ENCODE data around the gene KIF26B.
"Not testable (repeated sequence)": the region's sequence is repeated elsewhere in the genome, so short reads cannot be mapped to it uniquely, and the experiment has no call there.

The KIF26B gene

GRCh38 chr1:245401881-245402587, 247.2 kb downstream of the KIF26B start:
- no peaks in the 10 kb centered on the region for H3F3A ChIP-seq (ENCODE audit: low read depth)
- H3K9ac ChIP-seq (ENCODE audit: low read depth, low read length, poor library complexity, severe bottlenecking) = no peak overlapping the region
- H3K4me1 ChIP-seq (ENCODE audit: insufficient read depth, low read length, poor library complexity, severe bottlenecking) = no peaks in the 10 kb centered on the region
- no peaks in the 10 kb centered on the region for H3K9me2 ChIP-seq (replicated peaks; ENCODE audit: low read depth, low read length)
- no peaks in the 10 kb centered on the region for H3K36me3 ChIP-seq (ENCODE audit: insufficient read depth, low read length)
- TF ChIP-seq CTCF (conservative IDR thresholded peaks at IDR 0.05; ENCODE audit: low read length) = no peak
- no peak for TF ChIP-seq EZH2phosphoT487 (IDR thresholded peaks at IDR 0.05; ENCODE audit: borderline replicate concordance)
- H4K20me1 ChIP-seq (ENCODE audit: insufficient read depth, low read length, poor library complexity, severe bottlenecking) = no peaks in the 10 kb centered on the region
- H3K4me2 ChIP-seq (ENCODE audit: low read depth, low read length, poor library complexity, severe bottlenecking) = no peak overlapping the region
- no peaks in the 10 kb centered on the region for H3K79me2 ChIP-seq (ENCODE audit: insufficient read depth, low read length)
- H3K27me3 ChIP-seq (ENCODE audit: insufficient read depth, low read length, poor library complexity, severe bottlenecking) = peaks cover 39% of the 10 kb centered on the region
- H3K4me3 ChIP-seq (ENCODE audit: low read length, poor library complexity, severe bottlenecking) = no peak overlapping the region
- H2AFZ ChIP-seq (ENCODE audit: low read length) = no peak overlapping the region
- H3K9me3 ChIP-seq (ENCODE audit: insufficient read depth, low read depth, low read length) = no peaks in the 10 kb centered on the region

DNA sequence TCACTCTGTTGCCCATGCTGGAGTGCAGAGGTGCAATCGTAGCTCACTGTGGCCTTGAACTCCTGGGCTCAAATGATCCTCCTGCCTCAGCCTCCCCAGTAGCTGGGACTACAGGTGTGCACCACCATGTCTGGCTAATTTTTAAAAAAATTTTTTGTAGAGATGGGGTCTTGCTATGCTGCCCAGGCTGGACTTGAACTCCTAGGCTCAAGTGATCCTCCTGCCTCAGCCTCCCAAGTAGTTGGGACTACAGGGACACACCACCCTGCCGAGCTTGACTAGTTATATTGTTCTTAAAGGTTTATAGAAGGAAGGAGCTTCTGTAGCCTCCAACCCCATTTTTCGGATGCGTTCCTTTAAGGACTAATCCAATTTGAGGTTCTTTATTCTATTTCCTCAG, 248.2 kb downstream of the KIF26B start:
- H3K9me3 ChIP-seq (ENCODE audit: insufficient read depth, low read depth, low read length); H3F3A ChIP-seq (ENCODE audit: low read depth); H2AFZ ChIP-seq (ENCODE audit: low read length); H3K79me2 ChIP-seq (ENCODE audit: insufficient read depth, low read length); H4K20me1 ChIP-seq (ENCODE audit: insufficient read depth, low read length, poor library complexity, severe bottlenecking); H3K4me3 ChIP-seq (ENCODE audit: low read length, poor library complexity, severe bottlenecking); H3K4me2 ChIP-seq (ENCODE audit: low read depth, low read length, poor library complexity, severe bottlenecking); H3K9me2 ChIP-seq (replicated peaks; ENCODE audit: low read depth, low read length); H3K4me1 ChIP-seq (ENCODE audit: insufficient read depth, low read length, poor library complexity, severe bottlenecking); H3K9ac ChIP-seq (ENCODE audit: low read depth, low read length, poor library complexity, severe bottlenecking); H3K36me3 ChIP-seq (ENCODE audit: insufficient read depth, low read length): not testable (repeated sequence)
- peaks cover 34% of the 10 kb centered on the region for H3K27me3 ChIP-seq (ENCODE audit: insufficient read depth, low read length, poor library complexity, severe bottlenecking)

GRCh38 chr1:245404527-245404926, 249.7 kb downstream of the KIF26B start:
- Histone ChIP-seq H3K9me2 (replicated peaks; ENCODE audit: low read depth, low read length) (no peaks in the 10 kb centered on the region), H3K9ac (ENCODE audit: low read depth, low read length, poor library complexity, severe bottlenecking) (no peak overlapping the region), H3K79me2 (ENCODE audit: insufficient read depth, low read length) (no peaks in the 10 kb centered on the region), H3K4me3 (ENCODE audit: low read length, poor library complexity, severe bottlenecking) (no peak overlapping the region), H3K27me3 (ENCODE audit: insufficient read depth, low read length, poor library complexity, severe bottlenecking) (peaks cover 31% of the 10 kb centered on the region), H3K4me1 (ENCODE audit: insufficient read depth, low read length, poor library complexity, severe bottlenecking) (no peaks in the 10 kb centered on the region), H3F3A (ENCODE audit: low read depth) (no peaks in the 10 kb centered on the region), H3K36me3 (ENCODE audit: insufficient read depth, low read length) (no peaks in the 10 kb centered on the region), H2AFZ (ENCODE audit: low read length) (no peak overlapping the region), H4K20me1 (ENCODE audit: insufficient read depth, low read length, poor library complexity, severe bottlenecking) (no peaks in the 10 kb centered on the region), H3K9me3 (ENCODE audit: insufficient read depth, low read depth, low read length) (no peaks in the 10 kb centered on the region), H3K4me2 (ENCODE audit: low read depth, low read length, poor library complexity, severe bottlenecking) (no peak overlapping the region)
- TF ChIP-seq CTCF (conservative IDR thresholded peaks at IDR 0.05; ENCODE audit: low read length) (no peak), EZH2phosphoT487 (IDR thresholded peaks at IDR 0.05; ENCODE audit: borderline replicate concordance) (no peak)

GRCh38 chr1:245404952-245405351, 250.2 kb downstream of the KIF26B start:
- Histone ChIP-seq H3K79me2 (ENCODE audit: insufficient read depth, low read length) (no peaks in the 10 kb centered on the region), H2AFZ (ENCODE audit: low read length) (no peak overlapping the region), H3K9me2 (replicated peaks; ENCODE audit: low read depth, low read length) (no peaks in the 10 kb centered on the region), H3K9ac (ENCODE audit: low read depth, low read length, poor library complexity, severe bottlenecking) (no peak overlapping the region), H3K27me3 (ENCODE audit: insufficient read depth, low read length, poor library complexity, severe bottlenecking) (peaks cover 31% of the 10 kb centered on the region), H3F3A (ENCODE audit: low read depth) (no peaks in the 10 kb centered on the region), H4K20me1 (ENCODE audit: insufficient read depth, low read length, poor library complexity, severe bottlenecking) (no peaks in the 10 kb centered on the region), H3K4me3 (ENCODE audit: low read length, poor library complexity, severe bottlenecking) (no peak overlapping the region), H3K4me1 (ENCODE audit: insufficient read depth, low read length, poor library complexity, severe bottlenecking) (no peaks in the 10 kb centered on the region), H3K9me3 (ENCODE audit: insufficient read depth, low read depth, low read length) (no peaks in the 10 kb centered on the region), H3K4me2 (ENCODE audit: low read depth, low read length, poor library complexity, severe bottlenecking) (no peak overlapping the region), H3K36me3 (ENCODE audit: insufficient read depth, low read length) (no peaks in the 10 kb centered on the region)
- TF ChIP-seq EZH2phosphoT487 (IDR thresholded peaks at IDR 0.05; ENCODE audit: borderline replicate concordance) (no peak), CTCF (conservative IDR thresholded peaks at IDR 0.05; ENCODE audit: low read length) (no peak)

Data from Loucy (cell line).